SK-N-SH (cell line): ENCODE measurements around the gene ARHGEF7. TPM values are rescaled to one million over a fixed set of nuclear protein-coding genes. Genes with fewer than 3 reads are reported as not detected.

ENCODE experiments used
- CTCF ChIA-PET: fragments of 300-600, 350-600 bp; formaldehyde crosslinking; extraction: SDS; loops from one replicate; lab custom pipeline; 2021; lab: Yijun Ruan, JAX
- POLR2A ChIA-PET: fragments of 350-600 bp; sonication (Branson Sonifier 250); formaldehyde crosslinking; extraction: SDS; loops from one replicate; lab custom pipeline; 2020; ENCODE audit warnings: antibody characterized with exemption, inconsistent platforms; lab: Yijun Ruan, JAX
- DNase-seq: peaks from one replicate; pipeline ENCODE4 v3.0.0; 2012
- H2AFZ ChIP-seq: fragments of 200-600 bp; sonication (generic); 2 replicates; pipeline ENCODE4 v1.8.1; 2016; ENCODE audit warnings: antibody characterized with exemption, mild to moderate bottlenecking, low read depth
- H3F3A ChIP-seq: fragments of 200-600 bp; sonication (generic); replicated peaks from 2 replicates; pipeline ENCODE3; 2016; ENCODE audit warnings: antibody characterized with exemption, mild to moderate bottlenecking; ENCODE audit not compliant: insufficient read depth
- H3K27ac ChIP-seq, 2 experiments: fragments of 200-500 bp in 1 of 2; fragments of 200-600 bp in 1 of 2; sonication (Bioruptor generic) in 1 of 2; sonication (generic), shearing (Covaris generic) in 1 of 2; 2 replicates each; pipeline versions ENCODE4 v1.5.1 to v1.6.1; 2014 to 2016; ENCODE audit warnings: low read depth in 2 of 2, inconsistent platforms in 1 of 2, low read length in 1 of 2, mild to moderate bottlenecking in 1 of 2, mixed read lengths in 1 of 2
- H3K27me3 ChIP-seq: fragments of 200-600 bp; sonication (generic), shearing (Covaris generic); 2 replicates; pipeline ENCODE4 v1.6.1; 2016; ENCODE audit warnings: mixed run types; ENCODE audit not compliant: insufficient read depth
- H3K36me3 ChIP-seq, 2 experiments: fragments of 200-500 bp in 1 of 2; fragments of 200-600 bp in 1 of 2; sonication (Bioruptor generic) in 1 of 2; sonication (generic) in 1 of 2; replicated peaks in 1 of 2; 2 replicates each; pipeline versions ENCODE3 to v1.5.1; 2014 to 2016; ENCODE audit warnings: low read length in 1 of 2, mild to moderate bottlenecking in 1 of 2; ENCODE audit not compliant: insufficient read depth in 2 of 2, control insufficient read depth in 1 of 2
- H3K4me1 ChIP-seq, 2 experiments: fragments of 200-500 bp in 1 of 2; fragments of 200-600 bp in 1 of 2; sonication (Bioruptor generic) in 1 of 2; sonication (generic), shearing (Covaris generic) in 1 of 2; 2 replicates each; pipeline versions ENCODE4 v1.5.1 to v1.6.1; 2014 to 2016; ENCODE audit warnings: low read depth in 1 of 2, low read length in 1 of 2, mixed run types in 1 of 2; ENCODE audit not compliant: insufficient read depth in 2 of 2, control insufficient read depth in 1 of 2
- H3K4me2 ChIP-seq: fragments of 200-600 bp; sonication (generic), shearing (Covaris generic); 2 replicates; pipeline ENCODE4 v1.6.1; 2017; ENCODE audit warnings: mixed run types
- H3K4me3 ChIP-seq, 2 experiments: fragments of 200-500 bp in 1 of 2; fragments of 200-600 bp in 1 of 2; sonication (Bioruptor generic) in 1 of 2; sonication (generic), shearing (Covaris generic) in 1 of 2; 2 replicates each; pipeline versions ENCODE4 v1.5.1 to v1.8.1; 2014 to 2016; ENCODE audit warnings: low read depth in 2 of 2, inconsistent platforms in 1 of 2, low read length in 1 of 2, mild to moderate bottlenecking in 1 of 2, mixed read lengths in 1 of 2, moderate library complexity in 1 of 2
- H3K79me2 ChIP-seq: fragments of 200-600 bp; sonication (generic); 2 replicates; pipeline ENCODE4 v1.8.1; 2017; ENCODE audit warnings: mild to moderate bottlenecking; ENCODE audit not compliant: insufficient read depth
- H3K9ac ChIP-seq: fragments of 200-600 bp; sonication (generic); 2 replicates; pipeline ENCODE4 v1.6.1; 2017; ENCODE audit warnings: mixed run types
- H3K9me2 ChIP-seq: fragments of 200-600 bp; sonication (generic); 2 replicates; pipeline ENCODE4 v1.6.1; 2017; ENCODE audit warnings: mixed run types
- H3K9me3 ChIP-seq: fragments of 200-600 bp; sonication (generic); 2 replicates; pipeline ENCODE4 v1.6.1; 2017; ENCODE audit warnings: mixed run types, mild to moderate bottlenecking, moderate library complexity
- H4K20me1 ChIP-seq: fragments of 200-600 bp; sonication (generic); 2 replicates; pipeline ENCODE4 v1.6.1; 2017; ENCODE audit warnings: mild to moderate bottlenecking, mixed run types; ENCODE audit not compliant: insufficient read depth
- CHD2 ChIP-seq: fragments of 150-350 bp; IDR thresholded peaks from 2 replicates; pipeline ENCODE4 v1.6.1; 2018; ENCODE audit warnings: low read length; ENCODE audit not compliant: partially characterized antibody
- ELF1 ChIP-seq: IDR thresholded peaks from 2 replicates; pipeline ENCODE4 v1.4.0; 2012
- EP300 ChIP-seq, 2 experiments: IDR thresholded peaks; 2 replicates each; pipeline versions ENCODE4 v1.4.0 to v1.6.1; 2012; ENCODE audit warnings: borderline replicate concordance in 1 of 2, low read depth in 1 of 2, low read length in 1 of 2
- FOSL2 ChIP-seq: IDR thresholded peaks from 2 replicates; pipeline ENCODE4 v1.4.0; 2012; ENCODE audit warnings: low read depth, mild to moderate bottlenecking, moderate library complexity, borderline replicate concordance
- FOXM1 ChIP-seq: IDR thresholded peaks from 2 replicates; pipeline ENCODE4 v1.4.0; 2012; ENCODE audit warnings: low read depth, mild to moderate bottlenecking
- GABPA ChIP-seq: IDR thresholded peaks from 2 replicates; pipeline ENCODE4 v1.4.0; 2012; ENCODE audit warnings: low read depth, mild to moderate bottlenecking
- GATA2 ChIP-seq: sonication (generic); formaldehyde crosslinking; IDR thresholded peaks from 2 replicates; pipeline ENCODE4 v1.5.0; 2020; ENCODE audit warnings: mild to moderate bottlenecking, missing genetic modification reagents
- JUND ChIP-seq: IDR thresholded peaks from 2 replicates; pipeline ENCODE4 v1.4.0; 2012
- MAX ChIP-seq: IDR thresholded peaks from 2 replicates; pipeline ENCODE4 v1.4.0; 2012; ENCODE audit warnings: low read depth
- MEF2A ChIP-seq: IDR thresholded peaks from 2 replicates; pipeline ENCODE4 v1.4.0; 2012; ENCODE audit warnings: low read depth, borderline replicate concordance
- NRF1 ChIP-seq: IDR thresholded peaks from 2 replicates; pipeline ENCODE4 v1.6.1; 2012; ENCODE audit warnings: low read depth, mild to moderate bottlenecking, low read length
- RFX5 ChIP-seq: IDR thresholded peaks from 2 replicates; pipeline ENCODE4 v1.6.1; 2012; ENCODE audit warnings: mild to moderate bottlenecking, improper control_type of control experiment, low read length
- RXRA ChIP-seq: IDR thresholded peaks from 2 replicates; pipeline ENCODE4 v1.4.0; 2012; ENCODE audit warnings: low read depth, mild to moderate bottlenecking, borderline replicate concordance
- SIN3A ChIP-seq: IDR thresholded peaks from 2 replicates; pipeline ENCODE4 v1.6.1; 2012; ENCODE audit warnings: low read depth, mild to moderate bottlenecking, low read length, moderate library complexity, borderline replicate concordance
- TCF12 ChIP-seq: IDR thresholded peaks from 2 replicates; pipeline ENCODE4 v1.4.0; 2012
- ZBTB33 ChIP-seq: IDR thresholded peaks from 2 replicates; pipeline ENCODE4 v1.4.0; 2012; ENCODE audit warnings: low read depth, borderline replicate concordance
- WGBS: methylation state at CpG from one replicate; pipeline ENCODE4 v1.1.6; 2017; ENCODE audit warnings: low lambda C conversion rate; 5-methylcytosine and 5-hydroxymethylcytosine counted together
- polyA plus RNA-seq, 3 experiments: library from polyadenylated mRNA; depleted of rRNA; stranded (reverse); fragments of >200 nt; gene quantifications; 2 replicates each; pipeline ENCODE4 v1.2.3, GENCODE V29; 2012
- TF ChIP-seq, protein P1 (sequence below): fragments of 150-350 bp; IDR thresholded peaks from 2 replicates; pipeline ENCODE4 v1.6.1; 2016; ENCODE audit warnings: mild to moderate bottlenecking, low read depth, low read length

The ARHGEF7 gene
- polyA plus RNA-seq, 1 of the 3 experiments (the other 2 are of a cell fraction): 21.6 TPM

- CTCF ChIA-PET: interaction anchor here (1.7 kb wide), 1 partner anchor 211 kb away, joined by 5 read pairs; no protein-coding TSS in a partner anchor
- WGBS: 96% methylated on average over 10 of the region's 10 CpGs
- peaks cover 38 to 84% of the 10 kb centered on the region in 2 experiments for H3K36me3 ChIP-seq
These were observed 163.1 kb downstream of the ARHGEF7 start for GRCh38 chr13:111278258-111278657.

GRCh38 chr13:111278743-111279652 is 163.9 kb downstream of the ARHGEF7 start:
- Histone ChIP-seq H3K79me2 (no peaks in the 10 kb centered on the region), H3K4me1 (peaks cover 7 to 10% of the 10 kb centered on the region in 2 experiments; a peak in 2 of 4 replicates), H3F3A (no peaks in the 10 kb centered on the region), H3K9me2 (no peaks in the 10 kb centered on the region), H3K27me3 (no peaks in the 10 kb centered on the region)
- TF ChIP-seq SIN3A (no peak), FOSL2 (no peak)
- TF ChIP-seq, all 33 proteins: peak for 0
- WGBS: 93% methylated on average over 12 of the region's 17 CpGs
- H3K4me2 ChIP-seq: no peak overlapping the region
- H3K4me3 ChIP-seq: no peak overlapping the region
- no peak overlapping the region for H2AFZ ChIP-seq
- H3K9ac ChIP-seq: no peak overlapping the region
- no peak overlapping the region for H3K27ac ChIP-seq
- ChIA-PET POLR2A (no interaction called here), CTCF (no interaction called here)
- H3K36me3 ChIP-seq: peaks cover 38 to 84% of the 10 kb centered on the region in 2 experiments
- DNase-seq: no peak
- H4K20me1 ChIP-seq: no peaks in the 10 kb centered on the region
- H3K9me3 ChIP-seq: no peaks in the 10 kb centered on the region

More at GRCh38 chr13:111278258-111278657, 163.1 kb downstream of the ARHGEF7 start:
- no peak for DNase-seq
- no peaks in the 10 kb centered on the region for H3F3A ChIP-seq
- no peak overlapping the region for H3K9ac ChIP-seq
- no peaks in the 10 kb centered on the region for H3K27me3 ChIP-seq
- H3K79me2 ChIP-seq: no peaks in the 10 kb centered on the region
- no peak overlapping the region for H3K4me3 ChIP-seq
- no peak overlapping the region for H2AFZ ChIP-seq
- H3K27ac ChIP-seq: no peak overlapping the region; a peak in 1 of 4 replicates
- H4K20me1 ChIP-seq: no peaks in the 10 kb centered on the region
- POLR2A ChIA-PET: no interaction called here
- peaks cover 7% of the 10 kb centered on the region in 2 experiments; a peak in 2 of 4 replicates for H3K4me1 ChIP-seq
- no peaks in the 10 kb centered on the region for H3K9me2 ChIP-seq
- H3K4me2 ChIP-seq: no peak overlapping the region
- no peaks in the 10 kb centered on the region for H3K9me3 ChIP-seq
- TF ChIP-seq TCF12 (no peak), RFX5 (no peak), JUND (no peak), GATA2 (CRISPR knock-in tag) (no peak), FOXM1 (no peak)
- TF ChIP-seq, all 33 proteins: peak for 0

GRCh38 chr13:111280226-111280625 is 165.1 kb downstream of the ARHGEF7 start:
- no peak overlapping the region for H3K4me2 ChIP-seq
- H3K9me3 ChIP-seq: no peaks in the 10 kb centered on the region
- H3K27me3 ChIP-seq: no peaks in the 10 kb centered on the region
- 92% methylated on average over 12 of the region's 12 CpGs for WGBS
- H3K9ac ChIP-seq: no peak overlapping the region
- no peak overlapping the region for H3K4me3 ChIP-seq
- POLR2A ChIA-PET: no interaction called here
- H3F3A ChIP-seq: no peaks in the 10 kb centered on the region
- H4K20me1 ChIP-seq: no peaks in the 10 kb centered on the region
- peaks cover 33 to 84% of the 10 kb centered on the region in 2 experiments for H3K36me3 ChIP-seq
- no peak for DNase-seq
- no peak overlapping the region for H2AFZ ChIP-seq
- CTCF ChIA-PET: interaction anchor here (1.4 to 2.0 kb wide), 4 partner anchors 12 to 213 kb away, joined by 3 to 4 read pairs (median 4); no protein-coding TSS in a partner anchor
- peaks cover 7 to 12% of the 10 kb centered on the region in 2 experiments; a peak in 2 of 4 replicates for H3K4me1 ChIP-seq
- H3K27ac ChIP-seq: no peak overlapping the region
- 0 out of 2 replicates have a peak, but pooled peaks cover 3% of the 10 kb centered on the region for H3K79me2 ChIP-seq
- no peaks in the 10 kb centered on the region for H3K9me2 ChIP-seq
- TF ChIP-seq FOSL2: no peak
- TF ChIP-seq EP300 (IDR thresholded peaks at IDR 0.05; ENCODE audit: borderline replicate concordance in 1 of 2, low read depth in 1 of 2, low read length in 1 of 2): no peak
- no peak for TF ChIP-seq GABPA
- TF ChIP-seq CHD2: no peak
- TF ChIP-seq TCF12: no peak
- TF ChIP-seq GATA2 (CRISPR knock-in tag): no peak
- TF ChIP-seq ELF1: no peak
- no peak for TF ChIP-seq RXRA
- TF ChIP-seq MEF2A: no peak
- TF ChIP-seq FOXM1: no peak
- TF ChIP-seq, protein P1, sequence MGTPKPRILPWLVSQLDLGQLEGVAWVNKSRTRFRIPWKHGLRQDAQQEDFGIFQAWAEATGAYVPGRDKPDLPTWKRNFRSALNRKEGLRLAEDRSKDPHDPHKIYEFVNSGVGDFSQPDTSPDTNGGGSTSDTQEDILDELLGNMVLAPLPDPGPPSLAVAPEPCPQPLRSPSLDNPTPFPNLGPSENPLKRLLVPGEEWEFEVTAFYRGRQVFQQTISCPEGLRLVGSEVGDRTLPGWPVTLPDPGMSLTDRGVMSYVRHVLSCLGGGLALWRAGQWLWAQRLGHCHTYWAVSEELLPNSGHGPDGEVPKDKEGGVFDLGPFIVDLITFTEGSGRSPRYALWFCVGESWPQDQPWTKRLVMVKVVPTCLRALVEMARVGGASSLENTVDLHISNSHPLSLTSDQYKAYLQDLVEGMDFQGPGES: no peak
- TF ChIP-seq MAX: no peak
- no peak for TF ChIP-seq ZBTB33
- no peak for TF ChIP-seq RFX5
- no peak for TF ChIP-seq NRF1
